ENCODE results near the gene MBLAC1.

The MBLAC1 gene

GRCh38 chr7:100105534-100105933 is 21.2 kb upstream of the MBLAC1 start:
- in situ Hi-C loops (cut with MboI; ENCODE audit: low sequenced_read_pairs, unreplicated experiment), result no loop called here
- no peak for TF ChIP-seq CTCF (IDR thresholded peaks at IDR 0.05; ENCODE audit: borderline replicate concordance, control extremely low read depth, extremely low read depth, insufficient read depth, missing control alignments)
- no peak for DNase-seq (ENCODE audit: low spot score)

- TF ChIP-seq CTCF (IDR thresholded peaks at IDR 0.05; ENCODE audit: borderline replicate concordance, control extremely low read depth, extremely low read depth, insufficient read depth, missing control alignments), result no peak
- in situ Hi-C loops (cut with MboI; ENCODE audit: low sequenced_read_pairs, unreplicated experiment), result no loop called here
- no peak for DNase-seq (ENCODE audit: low spot score)
Measured at GRCh38 chr7:100106633-100107032, 20.1 kb upstream of the MBLAC1 start.

- no peak for DNase-seq (ENCODE audit: low spot score)
- in situ Hi-C loops (cut with MboI; ENCODE audit: low sequenced_read_pairs, unreplicated experiment), result no loop called here
- no peak for TF ChIP-seq CTCF (IDR thresholded peaks at IDR 0.05; ENCODE audit: borderline replicate concordance, control extremely low read depth, extremely low read depth, insufficient read depth, missing control alignments)
Measured at GRCh38 chr7:100107125-100107737, 19.5 kb upstream of the MBLAC1 start.

GRCh38 chr7:100107890-100108289 is 18.9 kb upstream of the MBLAC1 start:
- no peak for TF ChIP-seq CTCF (IDR thresholded peaks at IDR 0.05; ENCODE audit: borderline replicate concordance, control extremely low read depth, extremely low read depth, insufficient read depth, missing control alignments)
- in situ Hi-C loops (cut with MboI; ENCODE audit: low sequenced_read_pairs, unreplicated experiment), result no loop called here
- DNase-seq (ENCODE audit: low spot score), result no peak

GRCh38 chr7:100109521-100110163 is 17.1 kb upstream of the MBLAC1 start:
- in situ Hi-C loops (cut with MboI; ENCODE audit: low sequenced_read_pairs, unreplicated experiment), result no loop called here
- DNase-seq (ENCODE audit: low spot score), result no peak
- no peak for TF ChIP-seq CTCF (IDR thresholded peaks at IDR 0.05; ENCODE audit: borderline replicate concordance, control extremely low read depth, extremely low read depth, insufficient read depth, missing control alignments)

GRCh38 chr7:100111156-100111555 is 15.6 kb upstream of the MBLAC1 start:
- in situ Hi-C loops (cut with MboI; ENCODE audit: low sequenced_read_pairs, unreplicated experiment), result no loop called here
- DNase-seq (ENCODE audit: low spot score), result no peak
- no peak for TF ChIP-seq CTCF (IDR thresholded peaks at IDR 0.05; ENCODE audit: borderline replicate concordance, control extremely low read depth, extremely low read depth, insufficient read depth, missing control alignments)

All from GM13976 (cell line).